Small intestine (tissue), 7 donors: ENCODE data around the gene DGKA. TPM values are rescaled to one million over a fixed set of nuclear protein-coding genes. Genes with fewer than 3 reads are reported as not detected.

Experiments
- DNase-seq, 2 donors: peaks; one replicate each; pipeline versions ENCODE4 v3.0.0 to v3.0.0-alpha.2; 2013
- FAIRE-seq: peaks from 2 replicates; lab custom pipeline; 2012; peaks lifted over from hg19 to GRCh38; lab: Jason Lieb, UNC
- H3K27ac ChIP-seq, 3 donors: one replicate each; pipeline ENCODE4 v1.5.1; 2013; ENCODE audit warnings: low read length in 2 of 3, mild to moderate bottlenecking in 2 of 3, control low read depth in 1 of 3, inconsistent platforms in 1 of 3, low read depth in 1 of 3, moderate library complexity in 1 of 3
- H3K27me3 ChIP-seq, 3 donors: one replicate each; pipeline ENCODE4 v1.6.1; 2013; ENCODE audit warnings: low read length in 3 of 3, inconsistent platforms in 1 of 3; ENCODE audit not compliant: control insufficient read depth in 3 of 3, insufficient read depth in 3 of 3
- H3K36me3 ChIP-seq, 3 donors: one replicate each; pipeline ENCODE4 v1.6.1; 2013; ENCODE audit warnings: low read length in 3 of 3, inconsistent platforms in 1 of 3, low read depth in 1 of 3, mild to moderate bottlenecking in 1 of 3, moderate library complexity in 1 of 3; ENCODE audit not compliant: control insufficient read depth in 3 of 3, insufficient read depth in 2 of 3
- H3K4me1 ChIP-seq, 3 donors: one replicate each; pipeline ENCODE4 v1.6.1; 2013; ENCODE audit warnings: low read length in 2 of 3, inconsistent platforms in 1 of 3, low read depth in 1 of 3, mild to moderate bottlenecking in 1 of 3, moderate library complexity in 1 of 3; ENCODE audit not compliant: control insufficient read depth in 3 of 3, insufficient read depth in 2 of 3
- H3K4me3 ChIP-seq, 3 donors: one replicate each; pipeline ENCODE4 v1.5.1; 2013; ENCODE audit warnings: low read length in 3 of 3, control low read depth in 1 of 3, inconsistent platforms in 1 of 3, low read depth in 1 of 3, mild to moderate bottlenecking in 1 of 3, moderate library complexity in 1 of 3
- H3K9me3 ChIP-seq, 2 donors: one replicate each; pipeline ENCODE4 v1.6.1; 2013; ENCODE audit warnings: low read depth in 1 of 2, low read length in 1 of 2; ENCODE audit not compliant: control insufficient read depth in 2 of 2, insufficient read depth in 1 of 2
- WGBS, 3 donors: extraction: QIAGEN DNeasy Blood & Tissue Kit; methylation state at CpG; one replicate each; pipeline ENCODE4 v1.1.7; 2013; 5-methylcytosine and 5-hydroxymethylcytosine counted together
- polyA plus RNA-seq, 4 donors: library from polyadenylated mRNA; stranded (reverse) in 3 of 4; unstranded in 1 of 4; fragments of 200-250 nt in 3 of 4; fragments of 120-200 nt in 1 of 4; gene quantifications; one replicate each; pipeline versions ENCODE4 v1.2.1 to v1.2.3, GENCODE V29; 2013
- donor health status: healthy with polysubstance abuse.
- donor health status: control.
- donor health status: control.
- donor health status: Bipolar disorder and iron deficiency.
- donor health status: healthy.

Gene DGKA
- polyA plus RNA-seq, 4 donors = 14.4 to 386 (median 180) TPM

GRCh38 chr12:55942055-55942454, 11.1 kb downstream of the DGKA start:
- DNase-seq (no peak), FAIRE-seq (no peak)
- Histone ChIP-seq H3K36me3 (peaks cover 11 to 28% (median 25%) of the 10 kb centered on the region in 3 donors), H3K9me3 (no peaks in the 10 kb centered on the region), H3K27ac (peak overlapping the region in 1 of 3 donors; percentile 60), H3K4me1 (peaks cover 0 to 11% (median 4%) of the 10 kb centered on the region in 3 donors), H3K27me3 (no peaks in the 10 kb centered on the region), H3K4me3 (no peak overlapping the region)
- WGBS, 3 donors = 84 to 93% (median 89%) methylated on average over 4 of the region's 4 CpGs

GRCh38 chr12:55942577-55943136, 11.7 kb downstream of the DGKA start:
- FAIRE-seq (no peak), DNase-seq (peak; percentile 39 to 77)
- H3K27ac ChIP-seq = no peak overlapping the region
- WGBS, 3 donors = 58 to 91% (median 63%) methylated on average over 1 of the region's 1 CpG
- H3K36me3 ChIP-seq = peaks cover 8 to 28% (median 25%) of the 10 kb centered on the region in 3 donors
- no peaks in the 10 kb centered on the region for H3K9me3 ChIP-seq
- no peaks in the 10 kb centered on the region for H3K27me3 ChIP-seq
- H3K4me1 ChIP-seq = peaks cover 0 to 11% (median 0%) of the 10 kb centered on the region in 3 donors
- H3K4me3 ChIP-seq = no peak overlapping the region

- Histone ChIP-seq H3K27ac (no peak overlapping the region), H3K27me3 (no peaks in the 10 kb centered on the region), H3K9me3 (no peaks in the 10 kb centered on the region), H3K36me3 (peaks cover 6 to 21% (median 13%) of the 10 kb centered on the region in 3 donors), H3K4me1 (peaks cover 0 to 2% (median 0%) of the 10 kb centered on the region in 3 donors), H3K4me3 (no peak overlapping the region)
- DNase-seq (no peak), FAIRE-seq (no peak)
- 79 to 83% (median 81%) methylated on average over 6 of the region's 6 CpGs for WGBS, 3 donors
These were observed 15.6 kb downstream of the DGKA start for GRCh38 chr12:55946553-55946952.

- DNase-seq (no peak), FAIRE-seq (no peak)
- Histone ChIP-seq H3K4me3 (no peak overlapping the region), H3K36me3 (peaks cover 0 to 24% (median 22%) of the 10 kb centered on the region in 3 donors), H3K9me3 (no peaks in the 10 kb centered on the region), H3K27me3 (no peaks in the 10 kb centered on the region), H3K4me1 (peaks cover 3 to 29% (median 4%) of the 10 kb centered on the region in 3 donors), H3K27ac (no peak overlapping the region)
- 88 to 94% (median 92%) methylated on average over 4 of the region's 4 CpGs for WGBS, 3 donors
These were observed 24.4 kb downstream of the DGKA start for GRCh38 chr12:55955344-55955743.

- Histone ChIP-seq H3K4me3 (no peak overlapping the region), H3K27ac (no peak overlapping the region), H3K4me1 (peaks cover 3 to 29% (median 4%) of the 10 kb centered on the region in 3 donors), H3K9me3 (no peaks in the 10 kb centered on the region), H3K27me3 (no peaks in the 10 kb centered on the region), H3K36me3 (peaks cover 0 to 24% (median 22%) of the 10 kb centered on the region in 3 donors)
- DNase-seq = peak; percentile 73 to 77
- no peak for FAIRE-seq
- WGBS, 3 donors = 87 to 93% (median 88%) methylated on average over 6 of the region's 6 CpGs
These were observed 25.0 kb downstream of the DGKA start for GRCh38 chr12:55955800-55956508.

- Histone ChIP-seq H3K9me3 (no peaks in the 10 kb centered on the region), H3K4me3 (no peak overlapping the region), H3K4me1 (peaks cover 3 to 29% (median 4%) of the 10 kb centered on the region in 3 donors), H3K36me3 (peaks cover 0 to 14% (median 14%) of the 10 kb centered on the region in 3 donors), H3K27me3 (no peaks in the 10 kb centered on the region), H3K27ac (peak overlapping the region in 1 of 3 donors; percentile 45)
- 23 to 70% (median 54%) methylated on average over 5 of the region's 5 CpGs for WGBS, 3 donors
- FAIRE-seq (no peak), DNase-seq (peak in 1 of 2 donors; percentile 83)
These were observed 26.3 kb downstream of the DGKA start for GRCh38 chr12:55957106-55957859.

- Histone ChIP-seq H3K36me3 (no peaks in the 10 kb centered on the region), H3K27me3 (no peaks in the 10 kb centered on the region), H3K4me3 (no peak overlapping the region), H3K4me1 (peaks cover 0 to 20% (median 8%) of the 10 kb centered on the region in 3 donors), H3K9me3 (no peaks in the 10 kb centered on the region), H3K27ac (no peak overlapping the region)
- FAIRE-seq (no peak), DNase-seq (no peak)
- WGBS, 3 donors = 75 to 93% (median 88%) methylated on average over 2 of the region's 2 CpGs
These were observed 32.8 kb downstream of the DGKA start for GRCh38 chr12:55963760-55964159.

GRCh38 chr12:55965240-55965639, 34.3 kb downstream of the DGKA start:
- H3K36me3 ChIP-seq = peaks cover 0 to 4% (median 0%) of the 10 kb centered on the region in 3 donors
- H3K27me3 ChIP-seq = no peaks in the 10 kb centered on the region
- FAIRE-seq = no peak
- peak overlapping the region in 1 of 3 donors; percentile 83 for H3K27ac ChIP-seq
- peaks cover 0 to 20% (median 8%) of the 10 kb centered on the region in 3 donors for H3K4me1 ChIP-seq
- DNase-seq = no peak
- H3K9me3 ChIP-seq = no peaks in the 10 kb centered on the region
- WGBS, 3 donors = 79 to 98% (median 89%) methylated on average over 5 of the region's 5 CpGs
- no peak overlapping the region for H3K4me3 ChIP-seq
